SH-SY5Y (cell line): ENCODE results near the gene SORCS3.

Source experiments
- GATA2 ChIP-seq: IDR thresholded peaks from 2 replicates; pipeline ENCODE4 v1.6.1; 2011; ENCODE audit warnings: mild to moderate bottlenecking, low read depth, low read length
- GATA3 ChIP-seq: IDR thresholded peaks from 2 replicates; pipeline ENCODE4 v1.6.1; 2011; ENCODE audit warnings: low read depth, mild to moderate bottlenecking, low read length, moderate library complexity

- TF ChIP-seq GATA2 (no peak), GATA3 (no peak)
Measured at GRCh38 chr10:104663563-104663962, 22.5 kb downstream of the SORCS3 start.
